ENCODE results near the gene AGBL1. TPM values are rescaled to one million over a fixed set of nuclear protein-coding genes. Genes with fewer than 3 reads are reported as not detected.

Gene AGBL1
- total and polyA plus RNA-seq, 2 donors (not counting 3 experiments of a cell fraction or from before 2014, with no cell fraction given) = not detected

- no peak overlapping the region for H3K27ac ChIP-seq (ENCODE audit: insufficient read depth, low read depth, low read length)
- H4K20me1 ChIP-seq (replicated peaks; ENCODE audit: control insufficient read depth, extremely low read depth, insufficient read depth, low read length) = no peaks in the 10 kb centered on the region
- no peaks in the 10 kb centered on the region for H3K27me3 ChIP-seq (ENCODE audit: control insufficient read depth in 2 of 2, insufficient read depth in 2 of 2, low read length in 2 of 2)
- H3K9ac ChIP-seq (replicated peaks; ENCODE audit: extremely low read depth, insufficient read depth, low read length) = no peak overlapping the region
- H3K9me1 ChIP-seq (replicated peaks; ENCODE audit: control insufficient read depth, extremely low read depth, insufficient read depth, low read length) = no peaks in the 10 kb centered on the region
- TF ChIP-seq EZH2 (IDR thresholded peaks at IDR 0.05; ENCODE audit: borderline replicate concordance, low read depth, low read length, severe bottlenecking) (no peak), FOS (IDR thresholded peaks at IDR 0.05; ENCODE audit: borderline replicate concordance, insufficient read depth, low read length) (no peak), MAX (IDR thresholded peaks at IDR 0.05; ENCODE audit: insufficient read depth, insufficient read length) (no peak), POLR2A (IDR thresholded peaks at IDR 0.05; ENCODE audit: low read depth, low read length) (no peak), GATA2 (IDR thresholded peaks at IDR 0.05; ENCODE audit: insufficient read depth, insufficient read length, low read depth, low read length) (no peak), MYC (IDR thresholded peaks at IDR 0.05; ENCODE audit: low read depth, low read length) (no peak), POLR2AphosphoS5 (IDR thresholded peaks at IDR 0.05; ENCODE audit: insufficient read depth, low read depth, low read length) (no peak), JUN (IDR thresholded peaks at IDR 0.05; ENCODE audit: borderline replicate concordance, insufficient read depth, insufficient read length, low read depth) (no peak), CTCF (IDR thresholded peaks at IDR 0.05; ENCODE audit: extremely low read depth in 1 of 2, insufficient read depth in 1 of 2, low read depth in 1 of 2, low read length in 2 of 2) (no peak)
- H3K79me2 ChIP-seq (ENCODE audit: control insufficient read depth, insufficient read depth, low read length) = no peaks in the 10 kb centered on the region
- no TSS peak for BruUV-seq (replicated peaks)
- H3K4me1 ChIP-seq (ENCODE audit: control insufficient read depth, extremely low read depth, insufficient read depth, low read length) = no peaks in the 10 kb centered on the region
- no peaks in the 10 kb centered on the region for H3K36me3 ChIP-seq (ENCODE audit: control insufficient read depth in 2 of 2, extremely low read depth in 1 of 2, insufficient read depth in 2 of 2, low read length in 2 of 2)
- FAIRE-seq (no peak), DNase-seq (ENCODE audit: low read depth, low spot score) (no peak)
- dilution Hi-C loops (cut with MboI; ENCODE audit: extremely low pct_ligation_motif_present, low sequenced_read_pairs) (no loop called here), intact Hi-C loops (cut with micrococcal nuclease) (no loop called here)
- H2AFZ ChIP-seq (ENCODE audit: low read depth, low read length) = no peak overlapping the region
- no peaks in the 10 kb centered on the region for H3K9me3 ChIP-seq (replicated peaks; ENCODE audit: control insufficient read depth, insufficient read depth, low read length)
- POLR2A ChIA-PET = no interaction called here
- no peak overlapping the region for H3K4me3 ChIP-seq (replicated peaks in 1 of 3; ENCODE audit: insufficient read depth in 1 of 3, low read depth in 1 of 3, low read length in 3 of 3)
- no peak overlapping the region for H3K4me2 ChIP-seq (ENCODE audit: insufficient read depth, low read length)
- CTCF ChIA-PET = no interaction called here
Observed at GRCh38 chr15:86725628-86726027, 646.0 kb downstream of the AGBL1 start.

Data from endothelial cell of umbilical vein (primary cell).